RWPE2 (cell line): ENCODE results near the gene UBTD2.

ENCODE experiments used
- ATAC-seq: fragments of 200-7000 bp; cut with Tn5 transposase; 3 replicates; pipeline ENCODE4 v1.9.1; 2021; ENCODE audit warnings: low read depth
- DNase-seq: peaks from one replicate; pipeline ENCODE4 v3.0.0-alpha.2; 2020; ENCODE audit warnings: low spot score
- H3K27ac ChIP-seq: fragments of 450-650 bp; 2 replicates; pipeline ENCODE4 v1.5.1; 2017; ENCODE audit warnings: mild to moderate bottlenecking; ENCODE audit not compliant: poor library complexity, severe bottlenecking
- H3K27me3 ChIP-seq: fragments of 250-450 bp; sonication (Bioruptor Pico); 2 replicates; pipeline ENCODE4 v1.5.1; 2021; ENCODE audit warnings: mild to moderate bottlenecking, moderate library complexity; ENCODE audit not compliant: insufficient read depth, poor library complexity, severe bottlenecking
- H3K36me3 ChIP-seq: fragments of 250-450 bp; sonication (Bioruptor Pico); 2 replicates; pipeline ENCODE4 v1.5.1; 2020; ENCODE audit warnings: low read depth, mild to moderate bottlenecking, moderate library complexity
- H3K4me1 ChIP-seq: fragments of 250-450 bp; sonication (Bioruptor Pico); 2 replicates; pipeline ENCODE4 v1.5.1; 2021; ENCODE audit warnings: mild to moderate bottlenecking, moderate library complexity; ENCODE audit not compliant: insufficient read depth, poor library complexity, severe bottlenecking
- H3K4me3 ChIP-seq: fragments of 250-450 bp; sonication (Bioruptor Pico); 2 replicates; pipeline ENCODE4 v1.5.1; 2021; ENCODE audit warnings: mild to moderate bottlenecking, moderate library complexity; ENCODE audit not compliant: severe bottlenecking
- H3K9me3 ChIP-seq: fragments of 250-450 bp; sonication (Bioruptor Pico); 2 replicates; pipeline ENCODE4 v1.5.1; 2021; ENCODE audit warnings: mild to moderate bottlenecking, moderate library complexity; ENCODE audit not compliant: severe bottlenecking
- TF ChIP-seq, protein P1 (sequence below): fragments of 450-650 bp; IDR thresholded peaks from one replicate; pipeline ENCODE4 v1.5.1; 2017; ENCODE audit warnings: mild to moderate bottlenecking, moderate library complexity; ENCODE audit not compliant: poor library complexity, severe bottlenecking

The UBTD2 gene

DNA sequence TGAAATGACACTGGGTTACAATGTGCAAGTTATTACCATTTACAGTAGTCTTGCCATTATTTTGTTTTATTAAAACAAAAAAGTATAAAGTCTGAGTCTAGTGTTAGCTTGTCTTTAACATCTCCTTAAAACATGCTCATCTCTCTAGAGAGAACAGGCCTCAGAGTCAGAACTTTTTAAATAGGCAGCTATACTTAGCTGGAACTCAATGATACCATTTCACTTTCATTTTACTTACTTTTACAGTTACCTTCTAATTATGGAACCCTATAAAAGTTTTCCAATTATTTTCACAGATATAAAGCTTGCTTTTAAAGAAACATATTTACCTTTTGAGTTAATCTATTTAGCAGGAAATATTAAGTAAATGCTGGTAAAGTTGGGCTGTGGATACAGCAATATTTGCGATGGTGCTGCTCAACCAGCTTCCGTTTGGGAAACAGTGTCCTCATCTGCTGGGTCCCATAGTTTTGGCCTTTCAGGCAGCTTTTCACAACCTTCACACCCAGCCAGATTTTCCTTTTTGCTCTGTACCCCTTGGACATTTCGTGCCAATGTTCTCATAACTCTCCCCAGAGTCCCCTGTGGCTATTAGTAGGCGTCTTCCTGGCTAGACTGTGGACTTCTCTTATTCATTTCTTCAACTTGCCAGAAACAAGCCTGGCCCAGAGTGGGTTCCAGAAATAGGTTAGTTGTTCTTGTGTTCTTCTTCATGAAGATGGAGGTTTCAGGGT is 36.3 kb upstream of the UBTD2 start:
- Histone ChIP-seq H3K27ac (no peak overlapping the region), H3K4me1 (peaks cover 24% of the 10 kb centered on the region), H3K9me3 (no peaks in the 10 kb centered on the region), H3K4me3 (no peak overlapping the region), H3K27me3 (no peaks in the 10 kb centered on the region), H3K36me3 (no peaks in the 10 kb centered on the region)
- TF ChIP-seq, protein P1, sequence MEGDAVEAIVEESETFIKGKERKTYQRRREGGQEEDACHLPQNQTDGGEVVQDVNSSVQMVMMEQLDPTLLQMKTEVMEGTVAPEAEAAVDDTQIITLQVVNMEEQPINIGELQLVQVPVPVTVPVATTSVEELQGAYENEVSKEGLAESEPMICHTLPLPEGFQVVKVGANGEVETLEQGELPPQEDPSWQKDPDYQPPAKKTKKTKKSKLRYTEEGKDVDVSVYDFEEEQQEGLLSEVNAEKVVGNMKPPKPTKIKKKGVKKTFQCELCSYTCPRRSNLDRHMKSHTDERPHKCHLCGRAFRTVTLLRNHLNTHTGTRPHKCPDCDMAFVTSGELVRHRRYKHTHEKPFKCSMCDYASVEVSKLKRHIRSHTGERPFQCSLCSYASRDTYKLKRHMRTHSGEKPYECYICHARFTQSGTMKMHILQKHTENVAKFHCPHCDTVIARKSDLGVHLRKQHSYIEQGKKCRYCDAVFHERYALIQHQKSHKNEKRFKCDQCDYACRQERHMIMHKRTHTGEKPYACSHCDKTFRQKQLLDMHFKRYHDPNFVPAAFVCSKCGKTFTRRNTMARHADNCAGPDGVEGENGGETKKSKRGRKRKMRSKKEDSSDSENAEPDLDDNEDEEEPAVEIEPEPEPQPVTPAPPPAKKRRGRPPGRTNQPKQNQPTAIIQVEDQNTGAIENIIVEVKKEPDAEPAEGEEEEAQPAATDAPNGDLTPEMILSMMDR: no peak
- ATAC-seq (no peak), DNase-seq (peak; percentile 4)

DNA sequence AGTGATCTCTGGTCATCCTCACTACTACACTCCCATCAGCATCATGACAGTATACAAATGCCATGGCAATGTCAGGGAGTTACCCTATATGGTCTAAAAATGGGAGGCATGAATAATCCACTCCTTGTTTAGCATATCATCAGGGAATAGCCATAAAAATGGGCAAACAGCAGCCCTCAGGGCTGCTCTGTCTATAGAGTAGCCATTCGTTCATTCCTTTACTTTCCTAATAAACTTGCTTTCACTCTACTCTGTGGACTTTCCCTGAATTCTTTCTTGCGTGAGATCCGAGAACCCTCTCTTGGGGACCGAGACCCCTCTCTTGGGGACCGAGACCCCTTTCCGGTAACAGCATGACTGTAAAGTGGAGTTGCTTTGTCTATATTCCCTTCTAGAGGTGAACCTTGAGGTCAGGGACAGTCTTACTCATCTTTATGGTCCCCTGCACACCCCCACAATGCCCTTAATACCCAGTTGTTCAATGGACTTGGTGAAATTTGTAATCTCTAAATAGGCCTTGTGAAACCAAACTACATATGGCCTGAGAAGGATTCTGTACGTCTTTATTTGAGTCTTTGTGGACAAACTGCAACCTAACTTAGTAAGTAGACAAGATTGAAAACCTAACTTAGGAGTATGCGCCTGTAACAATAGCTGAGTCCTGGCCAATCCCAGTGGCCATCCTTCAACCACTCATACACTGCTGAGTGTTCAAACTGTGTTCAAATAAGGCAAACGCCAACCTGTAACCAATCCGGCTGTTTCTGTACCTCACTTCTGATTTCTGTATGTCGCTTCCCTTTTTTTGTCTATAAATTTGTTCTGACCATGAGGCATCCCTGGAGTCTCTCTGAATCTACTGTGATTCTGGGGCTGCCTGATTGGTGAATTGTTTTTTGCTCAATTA is 32.3 kb upstream of the UBTD2 start:
- Histone ChIP-seq H3K27me3 (no peaks in the 10 kb centered on the region), H3K27ac (peak overlapping the region; percentile 84), H3K9me3 (no peaks in the 10 kb centered on the region), H3K4me1 (peaks cover 19% of the 10 kb centered on the region), H3K36me3 (no peaks in the 10 kb centered on the region), H3K4me3 (no peak overlapping the region)
- DNase-seq (peak; percentile 11), ATAC-seq (no peak; the same call in 2 of the 3 replicates)
- TF ChIP-seq, protein P1: no peak

DNA sequence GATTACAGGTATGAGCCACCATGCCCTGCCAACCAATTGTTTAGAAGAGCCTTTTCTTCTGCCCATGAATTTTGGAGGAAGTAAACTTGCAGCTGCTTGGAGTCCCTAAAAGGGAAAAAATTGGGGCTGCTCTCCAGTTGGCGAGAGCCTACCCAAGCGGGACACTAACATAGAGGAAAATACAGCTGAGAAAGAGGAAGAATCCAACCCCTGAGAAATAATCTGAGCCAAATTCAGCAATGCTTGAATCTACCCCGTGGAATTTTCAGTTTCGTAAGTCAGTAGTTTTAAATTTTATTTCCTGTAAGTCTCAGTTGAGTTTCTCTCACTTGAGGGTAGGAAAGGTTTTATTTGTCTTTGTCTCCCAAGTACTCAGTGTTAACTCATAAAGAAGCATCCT is 30.4 kb upstream of the UBTD2 start:
- Histone ChIP-seq H3K9me3 (no peaks in the 10 kb centered on the region), H3K36me3 (no peaks in the 10 kb centered on the region), H3K4me3 (no peak overlapping the region), H3K27me3 (no peaks in the 10 kb centered on the region), H3K27ac (peak overlapping the region; percentile 84), H3K4me1 (peaks cover 19% of the 10 kb centered on the region)
- TF ChIP-seq, protein P1: no peak
- DNase-seq (peak; percentile 18), ATAC-seq (no peak)

DNA sequence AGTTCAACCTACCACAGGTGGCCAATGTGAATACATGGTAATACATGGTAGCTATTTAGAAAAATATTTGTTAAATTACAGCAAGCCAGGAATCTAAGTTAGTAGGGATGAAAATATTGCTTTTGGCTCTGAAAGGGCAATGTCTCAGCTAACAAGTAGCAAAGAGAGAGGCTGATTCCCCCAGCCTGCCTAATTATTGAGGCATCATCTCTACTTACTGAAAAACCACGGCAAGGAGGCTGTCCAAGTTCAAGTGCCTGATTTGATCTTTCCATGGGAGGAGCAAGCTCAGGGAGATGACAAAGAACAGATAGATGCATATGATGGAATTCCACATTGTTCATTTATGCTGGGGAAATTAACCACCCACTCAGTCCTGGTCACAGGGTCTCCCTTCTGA is 28.7 kb upstream of the UBTD2 start:
- Histone ChIP-seq H3K4me1 (peaks cover 19% of the 10 kb centered on the region), H3K9me3 (no peaks in the 10 kb centered on the region), H3K27ac (no peak overlapping the region), H3K27me3 (no peaks in the 10 kb centered on the region), H3K4me3 (no peak overlapping the region), H3K36me3 (no peaks in the 10 kb centered on the region)
- DNase-seq (no peak), ATAC-seq (no peak)
- TF ChIP-seq, protein P1: no peak
